ENCODE data around the gene IL10RB.
A peak's percentile ranks its signal among the peaks of the same experiment; 100 is the strongest.
"Not testable (repeated sequence)": the region's sequence is repeated elsewhere in the genome, so short reads cannot be mapped to it uniquely, and the experiment has no call there.

Gene IL10RB

DNA sequence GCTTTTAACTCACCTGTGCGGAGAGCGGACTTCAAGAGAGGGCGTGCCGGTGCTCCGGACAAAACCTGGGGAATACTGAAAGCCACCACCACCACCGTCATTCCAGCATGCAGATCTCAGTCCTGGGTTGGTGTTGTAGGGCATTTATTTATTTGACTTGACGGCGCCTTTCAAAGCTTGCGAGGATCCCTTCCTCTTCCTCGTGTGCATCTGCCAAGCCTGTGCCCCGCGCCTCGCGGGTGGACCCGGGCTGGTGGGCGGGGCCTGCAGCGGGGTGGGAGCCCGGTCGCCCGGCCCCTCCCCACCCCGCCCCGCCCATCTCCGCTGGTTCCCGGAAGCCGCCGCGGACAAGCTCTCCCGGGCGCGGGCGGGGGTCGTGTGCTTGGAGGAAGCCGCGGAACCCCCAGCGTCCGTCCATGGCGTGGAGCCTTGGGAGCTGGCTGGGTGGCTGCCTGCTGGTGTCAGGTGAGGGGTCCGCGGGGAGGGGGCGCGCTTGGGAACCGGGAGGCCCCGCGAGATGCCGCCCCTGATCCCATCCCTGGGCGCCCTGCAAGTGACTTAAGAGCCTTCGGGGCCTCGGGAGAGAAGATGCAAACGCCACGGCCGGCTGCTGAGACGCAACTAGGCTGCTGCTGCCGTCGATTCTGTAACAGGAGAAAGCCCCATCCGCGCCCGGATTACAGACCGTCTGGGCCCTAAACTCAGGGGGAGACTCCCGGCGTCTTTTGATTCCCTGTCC is at the start of gene IL10RB:
Gene IL10RB (plus strand): TSS at position 318 of the 739 bp plus-strand sequence. CDS start 99 bp downstream, at position 417.
- DNase-seq (ENCODE audit: low spot score) = peak; percentile 62

DNA sequence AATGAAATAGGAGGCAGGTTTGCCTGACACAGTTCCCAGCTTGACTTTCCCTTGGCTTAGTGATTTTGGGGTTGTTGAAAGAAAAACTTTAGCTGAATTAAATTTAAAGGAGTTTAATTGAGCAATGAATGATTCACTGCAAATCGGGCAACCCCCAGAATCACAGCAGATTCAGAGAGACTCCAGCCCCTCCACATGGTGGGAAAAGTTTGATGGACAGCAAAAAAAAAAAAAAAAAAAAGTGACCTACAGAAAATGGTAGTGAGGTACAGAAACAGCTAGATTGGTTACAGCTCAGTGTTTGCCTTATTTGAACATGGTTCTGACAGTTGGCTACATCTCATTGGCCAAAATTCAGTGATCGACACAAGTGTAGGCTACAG is 49.0 kb upstream of the IL10RB start:
- no peak for DNase-seq (ENCODE audit: low spot score)

DNA sequence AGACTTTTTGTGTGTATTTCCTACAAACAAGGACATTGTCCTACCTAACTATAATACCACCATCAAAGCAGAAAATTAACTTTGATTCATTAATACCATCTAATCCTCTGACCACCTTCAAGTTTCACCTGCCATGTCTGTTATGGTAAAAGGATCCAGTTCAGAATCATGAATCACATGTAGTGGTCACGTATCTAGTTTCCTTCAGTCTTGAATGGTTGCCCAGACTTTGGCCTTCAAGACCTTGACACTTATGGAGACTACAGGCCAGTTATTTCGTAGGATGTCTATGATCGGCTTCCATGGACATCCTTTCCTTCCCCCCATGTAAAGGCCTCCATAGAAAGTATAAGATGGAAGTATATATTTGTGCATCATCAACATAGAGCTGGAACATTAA is 46.9 kb upstream of the IL10RB start:
- no peak for DNase-seq (ENCODE audit: low spot score)

- no peak for DNase-seq (ENCODE audit: low spot score)
These were observed 46.2 kb upstream of the IL10RB start for GRCh38 chr21:33219954-33220353.

DNA sequence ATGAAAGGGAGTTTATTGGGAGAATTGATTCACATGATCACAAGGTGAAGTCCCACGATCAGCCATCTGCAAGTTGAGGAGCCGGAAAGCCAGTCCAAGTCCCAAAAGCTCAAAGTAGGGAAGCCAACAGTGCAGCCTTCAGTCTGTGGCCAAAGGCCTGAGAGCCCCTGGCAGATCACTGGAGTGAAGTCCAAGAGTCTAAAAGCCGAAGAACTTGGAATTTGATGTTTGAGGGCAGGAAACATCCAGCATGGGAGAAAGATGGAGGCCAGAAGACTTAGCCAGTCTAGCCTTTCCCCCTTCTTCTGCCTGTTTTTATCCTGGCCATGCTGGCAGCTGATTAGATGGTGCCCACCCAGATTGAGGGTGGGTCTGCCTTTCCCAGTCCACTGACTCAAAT is 40.8 kb upstream of the IL10RB start:
- not testable (repeated sequence) for DNase-seq (ENCODE audit: low spot score)

- DNase-seq (ENCODE audit: low spot score) = no peak
These were observed 37.7 kb upstream of the IL10RB start for GRCh38 chr21:33228455-33228854.

DNA sequence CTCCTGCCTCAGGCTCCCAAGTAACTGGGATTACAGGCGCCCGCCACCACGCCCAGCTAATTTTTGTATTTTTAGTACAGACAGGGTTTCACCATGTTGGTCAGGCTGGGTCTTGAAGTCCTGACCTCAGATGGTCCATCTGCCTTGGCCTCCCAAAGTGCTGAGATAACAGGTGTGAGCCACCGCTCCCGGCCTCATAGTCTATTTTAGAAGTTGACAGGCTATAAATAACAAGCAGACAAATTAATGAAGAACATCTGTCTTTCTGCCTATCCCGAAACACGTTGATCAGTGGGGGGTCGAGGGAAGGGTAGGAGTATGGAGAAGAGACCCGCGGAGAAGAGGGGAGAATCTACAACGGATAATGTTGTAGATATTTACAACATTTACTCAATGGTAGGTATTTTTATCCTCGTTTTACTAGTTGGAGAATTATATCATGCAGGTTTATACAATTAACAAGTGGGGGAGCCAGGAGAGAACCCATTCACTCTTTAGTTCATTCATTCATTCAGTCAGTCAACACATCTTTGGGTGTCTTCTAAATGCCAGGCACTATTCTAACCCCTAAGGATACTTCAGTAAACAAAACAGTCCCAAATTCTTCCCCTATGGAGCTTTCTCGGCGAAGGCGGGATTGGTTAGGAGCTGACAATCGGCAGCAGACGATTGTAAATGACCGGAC is 36.9 kb upstream of the IL10RB start:
- no peak for DNase-seq (ENCODE audit: low spot score)

DNA sequence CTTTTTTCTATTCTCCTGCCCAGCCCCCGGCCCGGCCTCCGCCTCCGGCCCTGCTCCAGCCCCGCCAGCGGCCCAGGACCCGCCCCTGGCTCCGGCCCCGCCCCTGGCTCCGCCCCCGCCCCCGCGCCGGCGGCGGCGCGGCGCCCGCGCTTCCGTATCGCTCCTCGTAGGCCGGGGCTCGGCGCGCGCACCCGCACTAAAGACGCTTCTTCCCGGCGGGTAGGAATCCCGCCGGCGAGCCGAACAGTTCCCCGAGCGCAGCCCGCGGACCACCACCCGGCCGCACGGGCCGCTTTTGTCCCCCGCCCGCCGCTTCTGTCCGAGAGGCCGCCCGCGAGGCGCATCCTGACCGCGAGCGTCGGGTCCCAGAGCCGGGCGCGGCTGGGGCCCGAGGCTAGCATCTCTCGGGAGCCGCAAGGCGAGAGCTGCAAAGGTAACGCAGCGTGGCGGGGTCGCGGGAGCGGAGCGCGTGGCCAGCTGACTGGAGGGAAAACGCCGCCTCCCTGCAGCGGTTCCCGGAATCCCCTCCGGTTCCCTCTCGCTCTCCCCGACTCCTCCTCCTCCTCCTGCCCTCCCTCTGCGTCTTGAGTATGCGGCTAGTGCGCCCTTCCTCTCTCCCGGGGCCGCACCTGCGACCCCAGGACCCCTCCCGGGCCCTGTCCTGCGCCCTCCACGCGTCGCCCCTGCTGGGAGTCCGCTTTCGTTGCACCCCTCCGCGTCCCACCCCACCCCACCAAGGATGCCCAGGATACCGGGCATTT is 36.2 kb upstream of the IL10RB start, which contains the start of gene IFNAR2:
Gene IFNAR2 (plus strand): TSS at position 155 of the 761 bp plus-strand sequence. CDS start 11,985 bp downstream, outside the sequence.
- peak; percentile 62 for DNase-seq (ENCODE audit: low spot score)

- peak; percentile 46 for DNase-seq (ENCODE audit: low spot score)
These were observed 35.4 kb upstream of the IL10RB start for GRCh38 chr21:33230545-33231324.

- no peak for DNase-seq (ENCODE audit: low spot score)
These were observed 34.6 kb upstream of the IL10RB start for GRCh38 chr21:33231526-33231925.

DNA sequence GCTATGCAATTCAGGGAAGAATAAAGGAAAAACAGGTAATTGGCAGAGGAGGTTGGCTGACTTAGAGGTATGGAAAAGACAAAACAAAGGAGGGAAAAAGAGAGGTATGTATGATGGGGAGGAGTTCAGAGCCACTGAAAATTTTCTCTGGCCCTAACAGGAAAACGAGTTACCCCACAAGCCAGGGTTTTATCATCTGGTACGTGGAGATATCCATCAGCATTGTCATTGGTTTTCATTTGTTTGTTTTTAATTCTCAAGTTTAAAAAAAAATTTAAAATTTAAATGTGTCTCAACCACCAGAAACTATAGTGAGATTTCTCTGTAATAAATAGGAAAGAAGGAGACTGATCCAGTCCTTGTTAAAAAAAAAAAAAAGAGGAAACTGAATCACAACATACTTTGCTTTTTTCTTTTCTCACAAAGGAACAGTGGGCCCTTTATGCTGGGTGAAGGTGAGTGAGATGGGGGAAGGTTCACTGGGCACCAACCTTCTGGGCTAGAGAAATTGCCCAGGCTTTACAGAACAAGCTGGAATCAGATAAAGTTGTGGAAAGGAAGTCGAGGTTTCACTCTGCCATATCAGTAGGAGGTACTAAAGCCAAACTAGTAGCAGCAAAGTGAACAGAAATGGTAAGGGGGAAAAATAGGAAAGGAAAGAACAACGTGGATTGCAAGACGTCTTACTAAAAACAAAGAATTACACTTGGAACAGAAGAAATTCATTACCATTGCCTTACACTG is 33.7 kb upstream of the IL10RB start:
- no peak for DNase-seq (ENCODE audit: low spot score)

DNA sequence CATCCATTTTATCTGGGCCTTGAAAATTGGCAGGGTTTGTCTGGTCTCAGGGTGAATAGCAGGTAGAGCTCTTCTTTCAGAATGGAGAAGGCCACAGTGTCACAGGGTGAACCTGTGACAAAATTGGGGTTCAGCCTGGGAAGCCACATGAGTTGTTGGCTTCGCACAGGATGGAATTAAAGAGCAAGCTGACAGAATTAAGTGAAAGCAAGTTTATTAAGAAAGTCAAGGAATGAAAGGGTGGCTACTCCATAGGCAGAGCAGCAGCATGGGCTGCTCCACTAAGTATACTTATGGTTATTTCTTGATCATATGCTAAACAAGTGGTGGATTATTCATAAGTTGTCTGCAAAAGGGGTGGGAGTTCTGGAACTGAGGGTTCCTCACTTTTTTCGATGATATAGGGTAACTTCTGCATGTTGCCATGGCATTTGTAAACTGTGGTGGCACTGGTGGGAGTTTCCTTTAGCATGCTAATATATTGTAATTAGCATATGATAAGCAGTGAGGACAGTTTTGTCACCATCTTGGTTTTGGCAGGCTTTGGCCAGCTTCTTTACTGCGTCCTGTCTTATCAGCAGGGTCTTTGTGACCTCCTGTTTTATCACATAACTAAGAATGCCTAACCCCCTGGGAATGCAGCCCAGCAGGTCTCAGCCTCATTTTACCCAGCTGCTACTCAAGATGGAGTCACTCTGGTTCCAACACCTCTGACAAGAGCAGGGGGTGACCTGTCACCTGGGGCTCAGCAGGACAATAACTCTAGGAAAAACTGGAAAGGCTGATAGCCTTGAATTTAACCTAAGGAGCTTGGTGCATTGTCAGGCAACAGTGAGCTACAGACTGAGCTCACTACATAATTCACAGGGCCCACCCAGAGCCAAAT is 31.3 kb upstream of the IL10RB start:
- DNase-seq (ENCODE audit: low spot score) = no peak

GRCh38 chr21:33236013-33236686 is 30.0 kb upstream of the IL10RB start:
- no peak for DNase-seq (ENCODE audit: low spot score)

- no peak for DNase-seq (ENCODE audit: low spot score)
These were observed 29.4 kb upstream of the IL10RB start for GRCh38 chr21:33236766-33237165.

- DNase-seq (ENCODE audit: low spot score) = no peak
These were observed 28.7 kb upstream of the IL10RB start for GRCh38 chr21:33237486-33237885.

- DNase-seq (ENCODE audit: low spot score) = no peak
These were observed 28.0 kb upstream of the IL10RB start for GRCh38 chr21:33238146-33238545.

- DNase-seq (ENCODE audit: low spot score) = no peak
These were observed 27.5 kb upstream of the IL10RB start for GRCh38 chr21:33238565-33239255.

GRCh38 chr21:33239559-33240127 is 26.5 kb upstream of the IL10RB start:
- not testable (repeated sequence) for DNase-seq (ENCODE audit: low spot score)

DNA sequence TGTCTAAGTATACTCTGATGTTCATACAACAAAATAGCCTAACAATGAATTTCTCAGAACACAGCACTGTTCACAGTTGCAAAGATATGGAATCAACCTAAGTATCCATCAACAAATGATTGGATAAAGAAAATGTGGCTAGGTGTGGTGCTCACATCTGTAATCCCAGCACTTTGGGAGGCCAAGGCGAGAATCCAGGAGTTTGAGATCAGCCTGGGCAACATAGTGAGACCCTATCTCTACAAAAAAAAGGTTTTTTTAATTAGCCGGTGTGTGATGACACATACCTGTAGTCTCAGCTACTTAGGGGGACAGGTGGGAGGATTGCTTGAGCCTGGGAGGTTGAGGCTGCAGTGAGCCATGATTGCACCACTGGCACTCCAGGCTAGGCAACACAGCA is 25.8 kb upstream of the IL10RB start:
- no peak for DNase-seq (ENCODE audit: low spot score)

Data from HuH-7.5 (cell line).